Bronchial epithelial cell (primary cell): ENCODE results near the gene FEV. TPM values are rescaled to one million over a fixed set of nuclear protein-coding genes. Genes with fewer than 3 reads are reported as not detected.

Experiments used
- DNase-seq: peaks from one replicate; pipeline ENCODE4 v3.0.0-alpha.2; 2010; ENCODE audit warnings: low read depth
- FAIRE-seq: peaks from 2 replicates; lab custom pipeline; 2011; peaks lifted over from hg19 to GRCh38; lab: Jason Lieb, UNC
- H3K27me3 ChIP-seq: 2 replicates; pipeline ENCODE4 v1.5.1; 2011; ENCODE audit warnings: low read length; ENCODE audit not compliant: control insufficient read depth, insufficient read depth
- H3K36me3 ChIP-seq: 2 replicates; pipeline ENCODE4 v1.5.1; 2011; ENCODE audit warnings: low read length; ENCODE audit not compliant: control insufficient read depth, insufficient read depth
- H3K4me3 ChIP-seq: 2 replicates; pipeline ENCODE4 v1.5.1; 2011; ENCODE audit warnings: mild to moderate bottlenecking, low read depth, low read length, control low read depth
- CTCF ChIP-seq: IDR thresholded peaks from 2 replicates; pipeline ENCODE4 v1.5.1; 2011; ENCODE audit warnings: mild to moderate bottlenecking, moderate library complexity, low read length, control low read depth, inconsistent platforms; ENCODE audit not compliant: insufficient read depth, severe bottlenecking
- total RNA-seq: library from RNA; depleted of rRNA; stranded (reverse); fragments of >200 nt; gene quantifications from 2 replicates; pipeline ENCODE4 v1.2.1, GENCODE V29; 2014

The FEV gene
- total RNA-seq, 1 donor from 2014 or later = not detected

GRCh38 chr2:219016721-219017120 is 31.7 kb upstream of the FEV start:
- no peak for DNase-seq
- no peaks in the 10 kb centered on the region for H3K36me3 ChIP-seq
- peak; percentile 23 for FAIRE-seq
- no peak for TF ChIP-seq CTCF
- peaks cover 3% of the 10 kb centered on the region for H3K27me3 ChIP-seq
- no peak overlapping the region for H3K4me3 ChIP-seq

- no peak for TF ChIP-seq CTCF
- DNase-seq (no peak), FAIRE-seq (no peak)
- no peak overlapping the region for H3K4me3 ChIP-seq
- no peaks in the 10 kb centered on the region for H3K36me3 ChIP-seq
- no peaks in the 10 kb centered on the region for H3K27me3 ChIP-seq
Measured at GRCh38 chr2:219010873-219011272, 25.9 kb upstream of the FEV start.

GRCh38 chr2:219010162-219010756 is 25.3 kb upstream of the FEV start:
- peak; percentile 25 for DNase-seq
- Histone ChIP-seq H3K27me3 (no peaks in the 10 kb centered on the region), H3K36me3 (no peaks in the 10 kb centered on the region), H3K4me3 (no peak overlapping the region)
- FAIRE-seq = peak; percentile 76
- peak; percentile 83 for TF ChIP-seq CTCF

GRCh38 chr2:219009294-219009693 is 24.3 kb upstream of the FEV start:
- H3K36me3 ChIP-seq = no peaks in the 10 kb centered on the region
- DNase-seq (no peak), FAIRE-seq (no peak)
- H3K27me3 ChIP-seq = no peaks in the 10 kb centered on the region
- no peak for TF ChIP-seq CTCF
- no peak overlapping the region for H3K4me3 ChIP-seq

GRCh38 chr2:219003979-219004378 is 19.0 kb upstream of the FEV start:
- FAIRE-seq (no peak), DNase-seq (no peak)
- Histone ChIP-seq H3K36me3 (no peaks in the 10 kb centered on the region), H3K4me3 (no peak overlapping the region), H3K27me3 (peaks cover 9% of the 10 kb centered on the region)
- no peak for TF ChIP-seq CTCF

GRCh38 chr2:219003267-219003634 is 18.3 kb upstream of the FEV start:
- H3K27me3 ChIP-seq = peaks cover 9% of the 10 kb centered on the region
- FAIRE-seq = no peak

More at GRCh38 chr2:219003267-219003634, 18.3 kb upstream of the FEV start:
- TF ChIP-seq CTCF = no peak
- DNase-seq = no peak
- no peak overlapping the region for H3K4me3 ChIP-seq
- H3K36me3 ChIP-seq = no peaks in the 10 kb centered on the region
